ENCODE measurements around the gene VENTX. TPM values are rescaled to one million over a fixed set of nuclear protein-coding genes. Genes with fewer than 3 reads are reported as not detected.

VENTX gene
- total and polyA plus RNA-seq, 2 of the 4 experiments (the other 2 are of a cell fraction) = not detected

DNA sequence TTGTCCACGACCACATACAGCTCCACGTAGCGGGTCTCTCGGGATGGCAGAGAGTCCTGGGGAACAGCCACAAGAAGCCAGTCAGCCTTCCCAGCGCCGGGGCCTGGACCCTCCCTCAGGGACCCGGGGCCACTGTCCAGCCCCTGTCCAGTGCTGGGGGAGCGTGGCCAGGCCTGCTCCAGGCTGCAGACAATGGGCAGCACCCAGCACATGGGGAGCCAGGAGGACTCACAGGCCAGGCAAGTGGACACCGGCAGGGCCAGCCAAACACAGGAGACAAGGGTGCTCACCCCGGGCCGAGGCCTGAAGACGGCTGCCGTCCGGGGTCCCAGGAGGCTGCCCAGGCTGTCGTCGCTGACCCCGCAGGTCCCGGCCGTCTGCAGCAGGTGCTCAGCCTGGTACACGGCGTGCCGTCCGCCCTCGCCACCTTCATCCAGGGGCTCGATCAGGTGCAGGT is 35.3 kb downstream of the VENTX start:
- POLR2A ChIA-PET (ENCODE audit: unreplicated experiment) = no interaction called here
- Histone ChIP-seq H2AK5ac (ENCODE audit: low read depth, low read length) (no peak overlapping the region), H4K20me1 (ENCODE audit: insufficient read depth, low read length) (0 out of 2 replicates have a peak, but pooled peaks cover 1% of the 10 kb centered on the region), H3K4me2 (ENCODE audit: low read depth, low read length) (no peak overlapping the region), H3K23ac (ENCODE audit: low read depth, low read length) (no peak overlapping the region), H3K9me1 (ENCODE audit: insufficient read depth, low read length) (no peaks in the 10 kb centered on the region), H3K36me3 (ENCODE audit: control insufficient read depth, insufficient read depth, low read length) (peaks cover 4% of the 10 kb centered on the region; the same call in 1 of the 2 replicates), H3K9me3 (ENCODE audit: control insufficient read depth, insufficient read depth, low read length) (no peaks in the 10 kb centered on the region), H3K27ac (ENCODE audit: insufficient read depth, low read length) (no peak overlapping the region), H3K4me1 (ENCODE audit: control insufficient read depth, insufficient read depth, low read length) (peaks cover 3% of the 10 kb centered on the region; the same call in 1 of the 2 replicates), H2BK120ac (ENCODE audit: low read depth, low read length) (no peak overlapping the region), H4K8ac (ENCODE audit: low read depth in 2 of 2, low read length in 2 of 2) (no peak overlapping the region), H3K9ac (ENCODE audit: low read depth, low read length) (no peak overlapping the region), H2BK15ac (ENCODE audit: low read depth, low read length) (no peak overlapping the region), H3K18ac (ENCODE audit: low read depth, low read length) (no peak overlapping the region), H2AK9ac (replicated peaks; ENCODE audit: low read depth, low read length, poor library complexity) (peak overlapping the region; percentile 28), H4K91ac (ENCODE audit: insufficient read depth, low read depth, low read length) (no peak overlapping the region), H2AFZ (replicated peaks; ENCODE audit: low read length, poor library complexity) (no peak overlapping the region), H3K4ac (ENCODE audit: low read depth, low read length) (no peak overlapping the region), H3K56ac (ENCODE audit: extremely low read depth, insufficient read depth, low read length) (no peak overlapping the region), H2BK5ac (ENCODE audit: low read depth, low read length, poor library complexity, severe bottlenecking) (no peak overlapping the region), H3K14ac (replicated peaks; ENCODE audit: low read depth, low read length) (no peak overlapping the region), H2BK20ac (ENCODE audit: low read depth, low read length) (no peak overlapping the region), H3K79me1 (ENCODE audit: low read depth in 1 of 2, low read length in 2 of 2) (peaks cover 0 to 1% of the 10 kb centered on the region in 2 experiments; a peak in 1 of 4 replicates), H4K5ac (ENCODE audit: low read depth, low read length) (no peak overlapping the region), H3K27me3 (ENCODE audit: control insufficient read depth, insufficient read depth, low read length) (peaks cover 9% of the 10 kb centered on the region), H3K4me3 (ENCODE audit: insufficient read depth, low read depth, low read length) (no peak overlapping the region)
- 89% methylated on average over 12 of the region's 25 CpGs; no CpG with 5 or more reads in 1 of the 2 experiments for WGBS, 2 experiments (ENCODE audit: extremely low coverage in 2 of 2, insufficient read length in 1 of 2)
- ATAC-seq (ENCODE audit: low read depth) (no peak), DNase-seq (no peak)
- in situ Hi-C loops (cut with MboI; ENCODE audit: low sequenced_read_pairs) (loop anchor here (25.0 kb wide), 1 partner anchor 611 kb away; no protein-coding TSS in a partner anchor), intact Hi-C loops (cut with micrococcal nuclease) (no loop called here), dilution Hi-C loops (cut with HindIII; ENCODE audit: low sequenced_read_pairs, unreplicated experiment) (no loop called here)
- CTCF ChIA-PET = no interaction called here
- TF ChIP-seq NFE2L2 (IDR thresholded peaks at IDR 0.05; ENCODE audit: low read depth, low read length) (no peak), CEBPB (IDR thresholded peaks at IDR 0.05; ENCODE audit: low read depth, low read length) (no peak), POLR2A (IDR thresholded peaks at IDR 0.05; ENCODE audit: low read depth, low read length) (no peak), RAD21 (IDR thresholded peaks at IDR 0.05; ENCODE audit: low read length) (no peak), SMC3 (IDR thresholded peaks at IDR 0.05; ENCODE audit: low read depth, low read length) (no peak), ELK1 (IDR thresholded peaks at IDR 0.05; ENCODE audit: borderline replicate concordance, low read depth, low read length) (no peak), RCOR1 (IDR thresholded peaks at IDR 0.05; ENCODE audit: insufficient replicate concordance, low read length) (no peak), FOS (IDR thresholded peaks at IDR 0.05; ENCODE audit: low read depth, low read length) (no peak)
- TF ChIP-seq, protein P1, sequence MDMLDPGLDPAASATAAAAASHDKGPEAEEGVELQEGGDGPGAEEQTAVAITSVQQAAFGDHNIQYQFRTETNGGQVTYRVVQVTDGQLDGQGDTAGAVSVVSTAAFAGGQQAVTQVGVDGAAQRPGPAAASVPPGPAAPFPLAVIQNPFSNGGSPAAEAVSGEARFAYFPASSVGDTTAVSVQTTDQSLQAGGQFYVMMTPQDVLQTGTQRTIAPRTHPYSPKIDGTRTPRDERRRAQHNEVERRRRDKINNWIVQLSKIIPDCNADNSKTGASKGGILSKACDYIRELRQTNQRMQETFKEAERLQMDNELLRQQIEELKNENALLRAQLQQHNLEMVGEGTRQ (IDR thresholded peaks at IDR 0.05; ENCODE audit: low read depth, low read length) = no peak
- BruUV-seq (replicated peaks) = no TSS peak
